Hematopoietic multipotent progenitor cell treated with erythropoietin and hydrocortisone succinate and interleukin-3 and kit ligand, for 8 days (in vitro differentiated cells): ENCODE data around the gene RRH.

Experiments
- DNase-seq: peaks from one replicate; pipeline ENCODE4 v3.0.0-alpha.2; 2015

RRH gene

DNA sequence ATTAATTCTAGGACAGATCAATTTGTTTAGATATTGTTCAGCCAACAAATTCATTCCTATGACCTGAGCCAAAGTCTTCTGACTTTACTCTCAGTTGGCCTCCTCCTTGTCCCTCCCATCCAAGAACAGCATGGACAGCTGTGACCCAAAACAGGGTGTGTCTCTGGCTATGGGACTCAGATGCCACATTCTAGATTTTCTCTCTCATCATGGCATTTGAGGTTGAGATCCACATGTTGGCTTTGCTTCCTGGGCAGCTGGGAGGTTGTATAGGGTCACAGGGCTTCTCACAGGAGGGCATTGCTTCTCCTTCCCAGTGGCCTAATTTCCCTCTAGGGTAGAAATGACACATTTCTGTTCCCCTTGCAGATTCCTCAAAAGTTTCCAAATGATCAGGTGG is 62.3 kb downstream of the RRH start:
- DNase-seq = no peak
